Skeletal muscle cell (primary cell): Measurements from ENCODE around the gene FOS.
A peak's percentile ranks its signal among the peaks of the same experiment; 100 is the strongest.
"Not testable (repeated sequence)": the region's sequence is repeated elsewhere in the genome, so short reads cannot be mapped to it uniquely, and the experiment has no call there.

Experiments
- DNase-seq: peaks from one replicate; pipeline ENCODE4 v3.0.0-alpha.2; 2010; ENCODE audit warnings: low read depth
- H3K4me3 ChIP-seq: 2 replicates; pipeline ENCODE4 v1.5.1; 2011; ENCODE audit warnings: low read depth, mild to moderate bottlenecking, control low read depth, low read length, moderate library complexity

The FOS gene

DNA sequence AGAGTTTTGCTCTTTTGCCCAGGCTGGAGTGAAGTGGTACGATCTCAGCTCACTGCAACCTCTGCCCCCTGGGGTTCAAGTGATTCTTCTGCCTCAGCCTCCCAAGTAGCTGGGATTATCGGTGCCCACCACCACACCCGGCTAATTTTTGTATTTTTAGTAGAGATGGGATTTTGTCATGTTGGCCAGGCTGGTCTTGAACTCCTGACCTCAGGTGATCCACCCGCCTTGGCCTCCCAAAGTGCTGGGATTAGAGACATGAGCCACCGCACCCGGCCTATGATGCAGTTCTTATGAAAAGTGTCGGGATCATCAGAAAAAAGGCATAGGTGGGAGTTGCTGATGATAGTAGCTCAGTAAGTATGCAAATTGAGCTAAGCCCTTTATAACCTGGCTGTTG is 30.4 kb downstream of the FOS start:
- not testable (repeated sequence) for H3K4me3 ChIP-seq

DNA sequence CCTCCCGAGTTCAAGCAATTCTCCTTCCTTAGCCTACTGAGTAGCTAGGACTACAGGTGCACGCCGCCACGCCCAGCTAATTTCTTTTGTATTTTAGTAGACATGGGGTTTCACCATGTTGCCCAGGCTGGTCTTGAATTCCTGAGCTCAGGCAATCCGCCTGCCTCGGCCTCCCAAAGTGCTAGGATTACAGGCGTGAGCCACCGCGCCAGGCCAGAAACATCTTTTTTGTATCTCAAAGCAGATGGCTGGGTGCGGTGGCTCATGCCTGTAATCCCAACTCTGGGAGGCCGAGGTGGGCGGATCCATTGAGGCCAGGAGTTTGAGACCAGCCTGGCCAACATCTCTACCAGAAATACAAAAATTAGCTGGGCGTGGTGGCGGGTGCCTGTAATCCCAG is 30.9 kb downstream of the FOS start:
- DNase-seq, H3K4me3 ChIP-seq: not testable (repeated sequence)

More for the DNA sequence above, 30.4 kb downstream of the FOS start:
- DNase-seq = not testable (repeated sequence)

DNA sequence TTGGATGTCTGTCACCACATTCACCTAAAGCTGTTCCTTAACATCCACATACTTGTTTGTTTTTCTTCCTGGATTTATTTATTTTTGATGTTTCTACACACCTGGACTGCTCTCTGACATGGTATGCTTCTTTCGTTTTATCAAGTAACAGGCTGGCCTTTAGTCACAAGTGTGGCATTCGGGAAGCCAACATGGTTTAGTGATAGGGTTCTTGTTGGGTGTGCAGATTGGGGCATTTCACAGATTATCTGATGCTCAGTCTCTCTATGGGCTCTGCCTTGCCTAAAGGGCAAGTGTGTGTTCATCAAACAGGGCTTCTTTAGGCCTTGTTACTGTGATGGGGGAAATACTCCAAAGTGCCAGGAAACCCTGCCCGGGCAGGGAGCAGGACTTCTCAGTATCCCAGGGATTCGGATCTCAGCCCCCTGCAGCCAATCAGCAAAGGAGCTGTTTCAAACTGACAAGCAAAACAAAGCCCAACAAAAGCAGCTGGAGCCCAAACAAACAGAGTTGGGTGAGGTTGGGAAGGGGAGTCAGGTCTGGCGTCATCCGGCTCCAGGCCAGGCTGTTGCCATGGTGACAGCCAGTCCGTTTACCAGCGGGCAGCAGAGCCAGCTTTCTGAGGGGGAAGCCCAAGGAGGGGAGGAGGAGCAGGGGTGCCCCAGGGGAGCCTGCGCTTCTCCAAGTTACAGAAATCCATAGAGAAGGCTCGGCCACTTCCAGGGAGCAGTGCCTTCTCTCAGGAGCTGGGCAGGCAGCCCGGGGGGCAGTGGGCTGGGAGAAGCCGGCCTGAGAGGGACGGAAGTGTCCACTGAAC is 31.9 kb downstream of the FOS start:
- no peak overlapping the region for H3K4me3 ChIP-seq
- peak; percentile 81 for DNase-seq

DNA sequence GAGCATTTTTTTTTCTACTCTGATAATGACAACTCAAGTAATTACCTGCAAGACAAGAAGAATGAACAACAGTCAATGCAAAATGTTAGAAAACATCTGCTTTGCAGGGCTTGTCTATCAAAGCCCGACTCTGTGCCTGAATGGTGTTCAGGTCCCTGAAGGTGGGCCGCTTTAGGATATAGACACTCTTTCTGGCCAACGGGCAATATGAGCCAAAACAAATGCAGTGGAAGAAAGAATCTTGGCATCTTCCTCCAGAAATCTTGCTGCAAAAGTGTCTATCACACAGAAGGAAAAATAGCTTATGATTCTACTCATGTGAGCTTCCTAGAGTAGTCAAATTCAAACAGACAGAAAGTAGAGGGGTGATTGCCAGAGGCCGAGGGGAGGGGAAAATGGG is 32.7 kb downstream of the FOS start:
- no peak overlapping the region for H3K4me3 ChIP-seq

DNA sequence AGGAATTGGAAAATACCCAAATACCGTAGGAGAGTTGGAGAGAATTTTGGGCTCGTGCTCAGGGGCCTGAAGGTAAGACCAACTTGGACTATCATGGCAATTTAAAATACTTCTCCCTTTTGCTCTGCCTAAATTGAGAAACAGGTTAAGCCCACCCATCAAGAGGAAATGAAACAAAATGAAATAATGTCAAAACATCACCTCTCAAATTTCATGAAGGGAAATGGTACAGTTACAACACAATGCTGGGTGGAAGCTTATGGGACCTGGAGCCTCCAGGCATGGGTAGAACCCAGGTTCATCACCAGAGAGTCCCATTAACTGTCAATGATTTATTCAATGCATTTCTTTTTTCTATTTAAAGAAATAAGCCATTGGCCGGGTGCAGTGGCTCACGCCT is 33.7 kb downstream of the FOS start:
- H3K4me3 ChIP-seq = no peak overlapping the region
- DNase-seq = no peak

More for the DNA sequence above, 32.7 kb downstream of the FOS start:
- DNase-seq = no peak

DNA sequence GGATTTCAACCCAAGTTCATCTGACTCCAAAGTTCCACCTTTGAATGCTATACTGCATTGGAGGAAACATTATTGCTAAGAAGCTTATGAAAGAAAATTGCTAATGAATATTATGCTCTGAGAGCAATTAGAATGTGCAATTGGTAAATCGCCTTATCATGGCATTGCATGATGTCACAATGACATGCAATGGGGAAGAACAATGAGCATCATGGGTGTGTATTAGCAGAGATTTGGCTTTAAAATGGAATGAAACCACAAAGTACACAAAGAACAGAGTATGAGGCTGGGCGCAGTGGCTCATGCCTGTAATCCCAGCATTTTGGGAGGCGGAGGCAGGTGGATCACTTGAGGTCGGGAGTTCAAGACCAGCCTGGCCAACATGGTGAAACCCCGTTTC is 34.7 kb downstream of the FOS start:
- no peak overlapping the region for H3K4me3 ChIP-seq
- no peak for DNase-seq

DNA sequence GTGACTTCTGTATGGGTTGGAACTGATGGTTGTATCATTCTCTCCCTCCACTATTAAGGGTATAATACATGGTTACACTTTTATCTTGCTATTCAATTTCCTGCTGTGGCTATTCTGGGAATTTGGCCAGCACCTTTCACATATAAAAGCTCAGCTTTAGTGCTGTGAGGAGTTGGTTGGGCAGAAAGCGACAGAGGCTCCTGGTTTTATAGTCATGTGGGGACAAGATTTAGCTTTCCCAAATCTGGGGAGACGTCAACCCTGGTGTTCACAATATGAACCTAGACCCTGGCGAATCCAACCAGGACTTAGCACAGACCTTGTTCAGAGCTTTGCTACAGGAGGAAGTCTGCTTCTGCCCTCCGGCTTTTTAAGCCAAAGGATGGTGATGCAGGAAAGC is 36.5 kb downstream of the FOS start:
- DNase-seq = no peak
- H3K4me3 ChIP-seq = peak overlapping the region; percentile 7

DNA sequence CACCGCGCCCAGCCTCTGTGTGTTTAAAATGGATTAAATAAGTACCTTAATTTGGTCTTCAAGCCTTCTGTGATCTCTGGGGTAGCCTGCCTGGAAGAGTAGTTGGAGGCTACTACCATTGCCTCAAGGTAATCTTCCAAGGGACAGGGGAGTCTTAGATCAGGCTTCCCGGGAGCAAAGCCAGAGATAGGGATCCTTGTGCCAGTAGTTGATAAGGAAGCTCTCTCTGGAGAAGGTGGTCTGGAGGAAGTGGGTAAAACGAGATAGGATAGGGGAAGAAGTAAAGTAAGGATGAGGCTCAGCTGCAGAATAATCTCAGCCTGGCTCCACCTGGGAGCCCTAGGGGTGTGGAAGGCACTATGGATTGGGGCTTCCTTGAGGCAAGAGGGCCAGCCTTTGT is 38.5 kb downstream of the FOS start:
- DNase-seq = no peak
- no peak overlapping the region for H3K4me3 ChIP-seq

DNA sequence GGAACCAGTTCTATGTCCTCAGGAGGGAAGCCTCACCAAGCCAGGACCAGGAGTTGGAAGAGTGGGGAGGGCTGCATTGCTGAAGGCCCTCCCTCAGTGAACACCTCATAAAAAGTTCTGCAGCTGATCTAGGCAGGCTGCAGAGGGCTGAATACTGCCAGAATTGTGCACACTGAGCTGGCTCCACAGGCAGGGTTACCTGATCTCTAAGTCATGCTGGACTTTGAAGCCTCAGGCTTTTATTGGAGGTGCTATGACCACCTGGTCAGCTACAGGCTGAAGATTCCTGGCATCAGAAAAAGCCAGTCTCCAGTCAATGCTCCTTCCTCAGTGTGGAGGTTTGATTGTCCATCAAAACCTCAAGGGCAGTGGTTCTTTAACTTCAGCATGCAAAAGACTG is 39.7 kb downstream of the FOS start:
- no peak for DNase-seq
- no peak overlapping the region for H3K4me3 ChIP-seq

DNA sequence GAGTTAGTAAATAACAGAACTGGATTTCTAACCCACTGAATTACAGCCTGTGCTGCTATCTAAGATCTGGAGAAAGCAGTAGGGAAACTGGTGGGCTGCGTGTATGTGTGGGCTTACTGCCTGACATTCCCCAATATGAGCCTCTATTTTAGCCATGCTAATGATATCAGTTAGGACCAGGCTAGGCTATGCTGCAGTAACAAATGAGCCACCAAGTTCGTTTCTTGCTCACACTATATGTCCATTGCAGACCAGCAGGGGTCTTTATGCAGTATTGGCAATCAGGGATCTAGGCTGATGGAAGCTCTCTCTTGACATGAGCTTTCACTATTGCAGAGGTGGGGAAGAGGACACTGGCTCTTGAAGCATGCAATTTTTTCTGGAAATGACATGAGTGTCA is 40.4 kb downstream of the FOS start:
- no peak for DNase-seq
- no peak overlapping the region for H3K4me3 ChIP-seq

DNA sequence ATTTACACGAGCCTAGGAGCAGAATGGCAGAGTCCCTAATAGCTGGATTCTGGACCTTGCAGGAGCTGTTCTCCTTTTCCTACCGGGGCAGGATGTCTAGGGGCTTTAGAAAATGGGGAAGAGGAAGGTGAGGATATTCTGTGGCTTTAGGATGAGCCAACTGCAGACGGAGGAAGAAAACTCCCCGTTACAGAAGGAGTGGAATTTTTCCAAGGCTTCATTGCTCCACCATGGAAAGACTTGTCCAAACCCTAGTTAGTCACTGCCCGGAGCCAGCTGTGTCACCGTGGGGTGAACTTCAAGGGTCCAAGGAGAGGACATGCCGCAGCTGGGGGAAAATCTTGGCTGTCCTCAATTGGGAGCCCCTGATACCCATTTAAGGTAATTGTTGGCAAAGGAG is 41.6 kb downstream of the FOS start:
- H3K4me3 ChIP-seq = no peak overlapping the region
- no peak for DNase-seq

DNA sequence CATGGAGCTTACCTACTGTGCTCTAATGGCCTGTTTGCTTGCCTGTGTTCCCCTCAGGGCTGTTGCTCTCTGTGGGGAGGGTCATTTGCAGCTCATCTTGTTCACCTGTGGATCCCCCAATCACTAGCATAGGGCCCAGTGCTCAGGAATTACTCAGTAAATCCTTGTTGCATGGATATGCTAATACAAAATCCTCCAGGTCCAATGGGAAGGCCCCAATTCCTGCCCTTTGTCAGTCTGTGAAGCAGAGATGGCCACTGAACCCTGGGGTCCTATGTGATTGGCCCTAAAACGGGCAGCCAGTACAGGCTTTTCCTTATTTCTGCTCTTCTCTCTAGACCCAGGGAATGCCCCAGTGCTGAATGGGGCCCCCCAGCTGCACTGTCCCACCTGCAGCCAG is 44.1 kb downstream of the FOS start:
- no peak for DNase-seq

DNA sequence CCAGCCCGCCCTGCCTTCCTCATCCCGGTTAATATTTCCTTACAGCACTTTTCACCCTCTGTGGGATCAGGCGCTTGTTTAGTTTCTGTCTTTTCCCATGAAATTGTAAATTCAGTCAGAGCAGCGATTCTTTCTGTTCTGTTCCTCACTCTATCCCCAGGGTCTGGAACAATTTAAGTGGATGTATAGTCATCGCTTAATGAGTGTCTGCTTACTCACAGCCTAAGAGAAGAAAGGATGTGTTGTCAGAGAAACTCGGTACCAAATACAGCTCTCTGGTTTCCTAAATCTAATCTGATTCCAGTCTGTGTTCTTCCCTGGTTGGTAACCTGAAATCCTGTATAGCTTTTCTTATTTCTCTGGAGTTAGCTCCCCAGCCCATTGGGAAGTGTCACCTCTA is 44.9 kb downstream of the FOS start:
- no peak for DNase-seq
- H3K4me3 ChIP-seq = no peak overlapping the region

More for the DNA sequence above, 44.1 kb downstream of the FOS start:
- no peak overlapping the region for H3K4me3 ChIP-seq

DNA sequence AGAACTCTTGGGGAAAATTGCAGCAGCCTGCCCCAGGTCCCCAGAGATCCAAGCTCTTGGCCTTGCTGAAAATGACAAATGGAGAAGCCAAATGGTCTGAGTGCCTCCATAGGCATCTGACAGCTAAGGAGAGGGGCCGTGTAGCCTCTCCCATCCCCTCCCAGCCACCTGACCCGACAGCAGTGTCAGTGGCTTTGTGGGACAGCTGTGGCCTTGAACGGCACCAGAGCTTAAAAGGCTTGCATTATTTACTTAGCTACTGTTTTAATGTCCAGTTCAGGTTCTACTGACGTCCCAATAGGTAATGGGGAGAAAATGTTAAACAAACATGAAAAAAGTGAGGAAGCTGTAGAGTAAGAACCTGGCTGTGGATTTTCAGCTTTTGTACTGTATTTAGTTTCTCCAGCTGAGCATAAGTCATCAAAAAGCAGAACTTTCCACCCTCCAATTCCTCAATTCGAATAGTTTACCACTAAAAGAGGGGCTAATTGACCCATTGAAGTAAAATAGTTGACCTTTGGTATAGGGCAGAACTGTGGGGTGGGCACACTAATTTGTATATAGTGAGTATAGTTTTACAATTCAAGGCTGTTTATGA is 50.0 kb downstream of the FOS start:
- DNase-seq = no peak
- no peak overlapping the region for H3K4me3 ChIP-seq

DNA sequence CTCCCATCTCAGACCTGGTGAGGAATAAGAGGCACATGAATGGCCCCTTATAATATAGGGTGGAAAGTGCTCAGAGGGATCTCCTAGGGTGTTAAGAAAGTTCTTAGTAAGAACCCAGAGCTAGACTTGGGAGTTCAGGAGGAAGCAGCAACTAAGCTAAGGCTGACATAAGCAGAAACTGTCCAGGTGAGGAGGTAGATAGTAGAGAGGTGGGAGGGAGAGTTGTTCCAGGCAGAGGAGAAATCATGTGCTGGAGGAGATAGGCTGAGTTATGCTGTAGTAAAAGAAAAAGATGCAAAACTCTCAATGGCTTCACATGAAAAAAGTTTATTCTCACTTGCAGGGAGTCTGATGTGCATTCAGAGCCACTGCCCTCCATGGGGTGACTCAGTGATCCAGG is 50.7 kb downstream of the FOS start:
- H3K4me3 ChIP-seq = no peak overlapping the region
- DNase-seq = no peak

DNA sequence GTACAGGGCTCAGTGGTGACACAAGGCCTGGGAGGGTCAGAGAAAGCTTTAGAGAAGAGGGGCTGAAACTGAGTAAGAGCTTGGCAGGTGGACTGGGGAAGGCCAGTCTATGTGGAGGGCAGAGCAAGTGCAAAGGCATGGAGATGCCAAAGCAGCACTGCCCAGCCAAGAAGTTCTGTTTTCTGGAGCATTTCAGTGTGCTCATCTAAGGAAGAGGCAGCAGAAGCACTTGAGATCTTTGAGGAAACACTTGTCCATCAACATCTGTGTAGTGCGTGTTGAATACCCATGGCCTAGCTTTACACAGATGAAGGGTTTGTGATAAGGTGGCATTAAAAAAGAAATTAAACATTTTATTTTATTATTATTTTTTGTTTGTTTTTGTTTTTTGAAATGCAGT is 52.8 kb downstream of the FOS start:
- no peak for DNase-seq
- H3K4me3 ChIP-seq = no peak overlapping the region
